GM19099 (cell line): ENCODE results near the gene SLC44A1.
A peak's percentile ranks its signal among the peaks of the same experiment; 100 is the strongest.

Experiments
- POLR2A ChIP-seq: IDR thresholded peaks from 3 replicates; pipeline ENCODE4 v1.6.1; 2011; ENCODE audit warnings: low read depth; ENCODE audit not compliant: insufficient read length; ENCODE audit errors: extremely low read depth

The SLC44A1 gene

GRCh38 chr9:105244003-105244733 is at the start of gene SLC44A1:
TSS of gene SLC44A1 (plus strand) at chr9:105244651. CDS start at chr9:105244869, 218 bp downstream.
- peak; percentile 48 for TF ChIP-seq POLR2A

GRCh38 chr9:105195259-105195658 is 49.2 kb upstream of the SLC44A1 start:
- TF ChIP-seq POLR2A = no peak

- no peak for TF ChIP-seq POLR2A
These were observed 46.4 kb upstream of the SLC44A1 start for GRCh38 chr9:105198023-105198422.

GRCh38 chr9:105198865-105199264 is 45.6 kb upstream of the SLC44A1 start:
- no peak for TF ChIP-seq POLR2A

- TF ChIP-seq POLR2A = no peak
These were observed 40.0 kb upstream of the SLC44A1 start for GRCh38 chr9:105204416-105204815.

- no peak for TF ChIP-seq POLR2A
These were observed 38.5 kb upstream of the SLC44A1 start for GRCh38 chr9:105205787-105206495.

GRCh38 chr9:105206496-105206820 is 38.0 kb upstream of the SLC44A1 start:
- TF ChIP-seq POLR2A = no peak

GRCh38 chr9:105206821-105207699 is 37.4 kb upstream of the SLC44A1 start:
- no peak for TF ChIP-seq POLR2A

- no peak for TF ChIP-seq POLR2A
These were observed 27.8 kb upstream of the SLC44A1 start for GRCh38 chr9:105216440-105217178.

- no peak for TF ChIP-seq POLR2A
These were observed 25.8 kb upstream of the SLC44A1 start for GRCh38 chr9:105218673-105219072.

GRCh38 chr9:105219291-105219805 is 25.1 kb upstream of the SLC44A1 start:
- TF ChIP-seq POLR2A = no peak

- no peak for TF ChIP-seq POLR2A
These were observed 24.0 kb upstream of the SLC44A1 start for GRCh38 chr9:105220451-105220850.

GRCh38 chr9:105223544-105224140 is 20.8 kb upstream of the SLC44A1 start:
- TF ChIP-seq POLR2A = no peak

- no peak for TF ChIP-seq POLR2A
These were observed 18.4 kb upstream of the SLC44A1 start for GRCh38 chr9:105226055-105226454.
